DMS153 treated with DMSO at 0.1 percent for 48 hours (cell line): Measurements from ENCODE around the gene EXD3.
A peak's percentile ranks its signal among the peaks of the same experiment; 100 is the strongest.
"Not testable (repeated sequence)": the region's sequence is repeated elsewhere in the genome, so short reads cannot be mapped to it uniquely, and the experiment has no call there.

Experiments used
- DNase-seq: peaks from one replicate; lab custom pipeline; 2025; ENCODE audit not compliant: unreplicated experiment; lab: John Stamatoyannopoulos, UW

Gene EXD3

DNA sequence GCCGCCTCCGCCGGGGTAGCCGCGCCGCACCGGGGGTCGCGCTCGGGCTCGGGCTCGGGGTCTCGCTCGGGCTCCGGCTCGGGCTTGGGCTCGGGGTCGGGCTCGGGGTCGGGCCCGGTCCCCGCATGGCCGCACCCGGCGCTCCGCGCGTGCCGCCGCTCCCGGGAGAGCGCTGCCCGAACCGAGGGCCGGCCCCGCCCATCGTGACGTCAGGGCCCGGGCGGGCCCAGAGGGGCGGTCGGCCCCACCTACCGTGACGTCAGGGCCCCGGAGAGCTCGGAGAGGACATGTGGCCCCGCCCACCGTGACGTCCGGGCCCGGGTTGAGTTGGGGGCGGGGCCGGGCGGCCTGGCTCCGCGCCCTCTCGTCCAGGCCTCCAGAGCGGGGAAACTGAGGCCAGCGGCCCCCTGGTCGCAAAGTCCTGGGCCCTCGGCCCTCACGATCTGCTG is 36.2 kb upstream of the EXD3 start, which contains the start of gene NSMF:
NSMF (minus strand) TSS at position 183 of the 449 bp plus-strand sequence. CDS start 232 bp downstream, outside the sequence.
- peak; percentile 87 for DNase-seq

DNA sequence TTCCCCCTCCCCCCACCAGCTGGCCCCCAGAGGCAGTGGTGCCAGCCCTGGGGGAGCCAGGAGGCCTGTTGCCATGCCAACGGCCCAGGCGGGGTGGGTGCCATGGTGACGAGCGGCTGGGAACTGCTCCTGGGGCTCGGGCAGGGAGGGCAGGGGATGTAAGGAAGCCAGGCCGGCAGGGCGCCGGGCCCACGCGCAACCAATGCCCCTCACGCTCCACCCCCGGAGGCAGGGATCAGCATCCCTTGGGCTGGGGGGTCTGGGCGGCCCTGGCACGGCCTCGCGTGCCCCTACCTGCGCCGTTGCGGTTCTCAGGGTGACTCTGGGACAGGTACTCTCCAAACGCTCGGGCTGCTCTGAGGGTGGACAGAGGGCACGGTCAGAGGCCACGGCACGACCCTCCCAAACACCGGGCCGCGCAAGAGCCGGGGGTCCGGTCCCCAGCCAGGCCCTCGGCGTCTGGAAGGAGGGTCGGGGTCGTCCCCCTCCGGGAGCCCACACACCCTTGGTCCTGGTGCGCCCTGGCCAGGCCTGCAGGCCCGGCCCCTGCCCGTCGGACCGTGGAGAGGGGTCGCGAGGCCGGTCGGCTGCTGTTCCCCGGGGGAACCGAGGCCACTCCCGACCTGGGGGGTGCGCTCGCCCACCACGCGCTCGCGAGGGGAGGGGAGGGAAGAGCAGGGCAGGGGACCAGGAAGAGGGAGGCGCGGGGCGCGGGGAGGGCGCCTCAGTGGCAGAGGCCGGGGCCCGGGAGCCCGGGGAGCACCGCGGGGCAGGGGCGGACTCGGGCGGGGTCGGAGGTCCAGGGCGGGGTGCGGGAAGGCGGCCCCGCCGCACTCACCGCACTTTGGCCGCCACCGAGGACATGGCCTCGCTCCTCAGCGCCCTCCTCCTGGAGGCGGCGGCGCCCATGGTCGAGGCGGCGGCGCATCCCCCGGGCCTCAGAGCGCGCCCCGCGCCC is 35.5 kb upstream of the EXD3 start:
- no peak for DNase-seq

DNA sequence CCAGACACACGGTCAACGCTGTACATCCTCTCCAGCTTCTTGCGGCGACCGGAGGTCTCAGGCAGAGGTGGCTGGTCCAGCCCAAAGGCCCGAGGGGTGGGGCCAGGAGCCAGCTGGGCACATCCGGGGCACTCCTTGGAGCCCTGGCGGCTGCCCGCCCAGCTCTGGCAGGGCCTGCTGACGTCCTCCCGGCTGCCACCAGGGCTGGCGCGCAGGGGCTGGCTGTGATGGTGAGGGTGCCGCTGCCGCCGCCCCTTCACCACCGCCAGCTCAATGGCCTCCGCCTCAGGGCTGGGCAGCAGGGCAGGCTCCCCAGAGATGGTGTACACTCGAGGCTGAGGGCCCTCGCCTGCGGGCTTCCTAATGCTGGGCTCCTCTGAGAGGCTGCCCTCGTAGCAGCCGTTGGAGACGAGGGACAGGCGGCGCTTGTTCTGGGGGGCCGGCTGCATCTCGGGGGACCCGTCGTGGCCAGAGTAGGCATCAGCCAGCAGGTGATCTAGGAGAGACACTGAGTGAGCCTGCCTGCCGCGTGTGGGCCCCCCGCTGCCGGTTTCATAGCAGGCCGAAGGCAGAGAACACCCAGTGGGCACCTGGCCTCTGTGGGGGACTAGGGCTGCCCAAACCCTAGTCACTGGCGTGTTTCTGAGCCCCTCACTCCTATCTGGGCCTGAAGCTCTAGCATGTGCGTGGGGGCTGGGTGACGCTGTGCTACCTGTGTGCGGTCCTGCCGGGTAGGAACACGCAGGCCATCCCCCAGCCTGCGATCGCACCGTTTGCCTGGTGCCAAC is 34.6 kb upstream of the EXD3 start:
- DNase-seq, result no peak

DNA sequence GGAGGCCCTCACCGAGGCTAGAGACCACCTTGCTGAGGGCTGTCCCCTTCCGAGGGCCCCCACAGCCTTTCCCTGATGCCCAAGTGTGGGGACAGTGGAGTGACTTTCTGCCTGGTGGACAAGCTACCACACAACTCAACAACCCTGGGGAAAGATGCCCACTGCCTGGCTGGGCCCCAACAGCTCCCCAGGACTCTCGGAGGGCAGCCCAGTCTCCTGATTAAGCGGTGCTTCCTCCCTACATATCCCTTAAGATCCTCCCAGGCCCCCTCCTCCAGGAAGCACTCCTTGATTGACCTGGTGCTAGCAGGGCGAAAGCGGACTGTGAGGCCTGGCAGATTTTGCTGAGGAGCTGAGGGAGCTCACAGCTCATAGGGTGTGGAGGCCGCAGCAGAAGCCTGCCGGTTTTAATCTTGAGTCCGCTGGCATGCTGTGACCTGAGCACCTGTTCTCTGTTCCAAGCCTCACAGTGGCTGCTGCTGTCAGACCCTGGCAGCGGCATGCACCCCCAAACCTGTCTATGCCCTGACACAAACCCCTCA is 34.0 kb upstream of the EXD3 start:
- DNase-seq, result no peak

DNA sequence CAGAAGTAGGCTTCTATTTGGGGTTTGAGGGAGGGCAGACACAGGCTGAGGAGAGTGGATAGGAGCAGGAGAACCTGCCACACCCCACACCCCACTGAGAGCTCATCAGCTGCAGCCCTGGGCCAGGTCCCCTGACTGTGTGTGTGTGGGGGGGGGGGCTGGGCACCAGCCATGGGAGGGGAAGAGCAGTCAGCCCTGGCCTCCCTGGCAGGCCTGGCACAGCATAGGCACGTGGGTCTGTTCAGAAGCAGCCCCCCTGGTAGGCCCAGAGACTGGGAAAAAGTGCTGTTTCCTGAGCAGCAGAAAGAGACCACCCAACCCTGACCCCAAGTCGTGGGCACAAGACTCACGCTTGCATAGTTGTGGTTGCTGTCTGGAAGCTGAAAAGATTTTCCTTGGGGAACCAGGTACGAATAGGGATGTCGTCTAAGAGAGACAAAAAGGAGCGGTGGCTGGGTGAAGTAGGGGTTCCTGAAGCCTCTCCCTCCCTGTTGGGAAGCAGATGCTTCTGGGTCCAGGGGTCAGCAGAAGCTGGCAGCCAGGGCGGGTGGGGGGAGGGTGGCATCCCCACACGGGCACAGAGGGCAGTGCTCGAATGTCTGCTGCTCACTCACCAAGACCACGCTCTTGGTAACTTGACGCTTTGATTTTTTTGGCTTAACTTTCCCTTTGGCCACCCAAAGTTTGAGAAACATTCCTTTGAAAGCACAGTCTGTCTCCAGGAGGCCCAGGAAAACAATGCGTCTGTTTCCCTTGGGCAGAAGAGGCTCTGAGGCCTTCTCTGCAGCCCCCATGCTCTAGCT is 33.3 kb upstream of the EXD3 start:
- no peak for DNase-seq

DNA sequence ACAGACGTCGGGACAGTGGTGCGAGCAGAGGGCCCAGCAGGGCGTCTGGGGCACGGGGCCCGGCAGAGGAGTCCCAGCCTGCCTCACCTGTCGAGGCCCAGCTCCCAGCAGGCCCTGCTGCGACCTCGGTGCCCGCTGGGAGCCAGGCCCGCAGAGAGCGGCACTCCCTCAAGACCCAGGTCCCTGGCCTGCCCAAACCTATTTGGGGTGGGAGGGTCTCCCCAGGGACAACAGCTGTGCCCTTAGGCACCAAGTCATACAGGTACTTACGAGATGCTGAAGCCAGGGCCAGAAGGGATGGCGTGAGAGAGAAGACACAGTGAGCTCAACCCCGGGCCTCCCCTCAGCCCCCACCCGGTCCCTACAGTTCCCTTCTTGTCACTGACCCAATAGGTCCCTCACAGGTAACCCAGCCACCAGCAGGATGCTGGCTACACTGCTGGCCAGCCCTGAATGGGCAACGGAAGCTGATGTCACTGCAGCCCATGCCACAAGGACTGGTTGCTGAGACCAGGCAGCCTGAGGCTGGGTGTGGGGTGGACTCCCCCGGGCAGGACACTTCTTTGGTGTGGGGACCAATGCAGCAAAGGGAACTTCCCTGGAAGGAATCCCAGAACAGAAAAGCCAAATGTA is 32.5 kb upstream of the EXD3 start:
- DNase-seq, result no peak

DNA sequence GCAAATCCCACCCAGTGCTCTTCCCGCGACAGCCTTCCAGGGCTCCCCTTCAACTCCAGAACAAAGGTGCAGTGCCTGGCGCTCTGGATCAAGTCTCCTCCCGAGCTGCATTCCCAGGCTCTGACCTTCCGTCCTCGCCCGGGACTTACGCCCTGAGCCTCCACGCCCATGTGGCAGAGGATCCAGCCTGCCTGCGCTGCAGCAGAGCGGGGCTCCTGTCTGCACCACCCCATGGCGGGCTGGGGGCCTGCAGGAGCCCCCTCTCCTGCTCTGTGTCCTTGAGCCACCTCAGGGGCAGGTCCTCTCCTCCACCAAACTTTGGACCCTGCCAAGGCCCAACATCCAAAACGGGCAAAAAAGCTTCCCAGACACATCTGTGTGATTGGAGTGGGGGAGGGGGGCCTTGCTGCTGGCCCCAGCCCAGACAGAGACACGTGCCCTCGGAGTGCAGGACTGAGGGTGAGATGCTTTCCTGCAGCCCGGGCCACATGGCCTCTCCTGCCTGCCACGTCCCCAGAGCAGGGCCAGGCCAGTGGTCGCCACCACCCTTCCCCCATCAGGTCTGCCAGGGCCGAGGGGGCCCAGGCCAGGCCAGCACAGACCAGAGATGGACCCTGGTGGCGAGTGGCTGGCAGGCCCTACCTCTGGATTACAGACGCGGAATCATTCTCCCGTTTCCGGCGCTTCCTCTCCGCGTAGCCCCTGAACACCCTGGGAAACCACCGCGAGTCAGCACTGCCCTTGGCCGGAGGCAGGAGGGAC is 31.8 kb upstream of the EXD3 start:
- DNase-seq, result no peak

DNA sequence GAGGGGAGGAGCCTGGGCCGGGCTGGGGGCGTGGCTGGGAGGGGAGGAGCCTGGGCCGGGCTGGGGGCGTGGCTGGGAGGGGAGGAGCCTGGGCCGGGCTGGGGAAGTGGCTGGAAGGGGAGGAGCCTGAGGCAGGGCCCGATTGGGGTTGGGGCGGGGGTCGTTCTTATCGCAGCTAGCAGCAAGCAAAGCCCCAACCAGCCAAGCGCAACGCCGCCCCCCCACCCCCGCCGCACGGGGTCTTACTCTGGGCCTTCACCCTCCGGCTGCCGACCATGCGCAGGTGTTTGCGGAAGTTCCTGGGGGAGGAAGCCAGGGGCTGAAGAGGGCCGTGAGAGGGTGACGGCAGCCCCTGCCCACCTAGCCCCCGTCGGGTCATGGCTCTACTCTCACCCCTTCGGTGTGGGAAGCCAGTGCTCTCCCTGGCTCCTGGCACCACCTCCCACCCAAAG is 31.2 kb upstream of the EXD3 start:
- no peak for DNase-seq

DNA sequence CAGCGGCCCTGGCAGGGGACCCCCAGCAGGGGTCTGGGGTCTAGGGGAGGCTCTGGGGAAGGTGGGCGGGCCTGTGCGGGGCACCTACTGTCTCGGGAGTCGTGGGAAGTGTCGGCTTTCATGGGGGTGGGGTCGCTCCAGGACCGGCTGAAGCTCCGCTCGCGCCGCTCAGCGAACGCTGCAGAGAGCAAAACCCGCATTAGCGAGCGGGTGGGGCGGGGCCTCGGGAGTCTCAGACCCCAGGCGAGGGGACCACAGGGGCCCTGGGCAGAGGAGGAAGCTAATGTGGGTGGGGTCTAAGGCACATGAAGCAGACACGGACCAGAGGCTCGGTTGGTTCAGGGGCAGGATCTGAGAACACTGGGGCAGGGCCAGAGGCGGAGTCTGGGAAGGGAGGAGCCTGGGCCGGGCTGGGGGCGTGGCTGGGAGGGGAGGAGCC is 30.7 kb upstream of the EXD3 start:
- no peak for DNase-seq

DNA sequence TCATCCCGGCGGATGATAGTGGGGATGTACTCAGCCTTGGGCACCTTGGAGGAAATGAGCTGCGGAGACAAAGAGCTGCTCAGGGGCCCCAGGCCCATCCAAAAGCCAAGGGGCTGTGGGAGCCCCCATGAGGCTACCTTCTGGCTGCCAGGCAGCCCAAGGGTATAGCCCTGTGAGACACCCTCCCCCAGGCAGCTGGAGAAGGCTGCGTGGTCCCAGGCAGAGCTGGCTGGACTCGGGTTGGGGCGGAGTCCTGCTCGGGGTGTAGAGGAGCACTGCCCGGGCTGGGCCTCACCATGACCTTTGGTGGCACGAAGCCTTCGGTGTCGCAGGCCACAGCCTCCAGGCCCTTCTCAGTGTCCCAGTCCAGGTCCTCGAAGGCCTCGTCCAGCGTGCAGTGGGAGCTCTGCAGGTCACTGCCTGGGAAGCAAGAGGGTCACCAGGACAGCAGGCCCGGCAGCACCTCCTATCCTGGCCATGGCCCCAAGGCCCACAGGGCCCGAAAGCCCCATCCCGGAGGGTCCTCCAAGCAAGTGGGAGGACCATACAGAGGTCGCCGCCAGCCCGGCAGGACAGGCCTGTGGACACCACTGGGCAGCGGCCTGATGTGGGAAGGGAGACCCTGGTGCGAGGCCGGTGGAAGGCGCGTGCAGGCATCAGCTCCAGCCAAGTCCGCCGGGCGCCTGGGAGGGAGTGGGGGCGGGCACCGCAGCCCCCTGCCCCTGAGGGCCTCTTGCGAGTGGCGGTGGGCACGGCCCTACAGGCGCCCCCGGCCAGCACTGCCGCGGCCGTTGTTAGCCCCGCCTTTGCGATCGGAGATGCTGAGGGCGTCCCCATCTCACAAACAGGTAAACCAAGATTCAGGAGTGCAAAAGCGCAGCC is 30.0 kb upstream of the EXD3 start:
- DNase-seq, result no peak

DNA sequence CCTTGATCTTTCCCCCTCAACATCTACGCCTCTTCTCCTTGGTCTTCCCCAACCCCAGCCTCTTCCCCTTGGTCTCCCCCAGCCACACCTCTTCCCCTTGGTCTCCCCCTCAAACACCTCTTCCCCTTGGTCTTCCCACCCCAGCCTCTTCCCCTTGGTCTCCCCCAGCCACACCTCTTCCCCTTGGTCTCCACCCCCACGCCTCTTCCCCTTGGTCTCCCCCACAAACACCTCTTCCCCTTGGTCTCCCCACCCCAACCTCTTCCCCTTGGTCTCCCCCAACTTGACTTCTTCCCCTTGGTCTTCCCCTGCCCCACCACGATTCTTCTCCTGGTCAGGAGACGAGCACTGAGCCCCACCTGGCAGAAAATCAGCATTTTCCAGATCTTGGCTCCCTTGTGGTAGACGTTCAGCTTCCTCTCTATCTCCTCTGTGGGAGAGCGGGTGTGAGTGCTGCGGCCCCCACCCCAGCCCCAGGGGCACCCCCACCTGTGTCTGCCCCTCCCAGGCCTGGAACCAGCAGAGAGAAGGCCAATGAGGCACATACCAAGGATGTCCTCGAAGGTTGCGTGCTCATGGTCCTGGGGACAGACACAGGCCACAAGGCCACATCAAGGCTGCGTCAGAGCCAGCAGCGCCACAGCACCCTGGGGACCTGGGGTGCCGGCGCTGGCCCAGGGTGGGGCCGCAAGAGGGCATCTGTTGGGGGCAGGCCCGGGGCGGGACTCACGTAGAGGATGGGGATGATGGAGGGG is 29.2 kb upstream of the EXD3 start:
- no peak for DNase-seq

DNA sequence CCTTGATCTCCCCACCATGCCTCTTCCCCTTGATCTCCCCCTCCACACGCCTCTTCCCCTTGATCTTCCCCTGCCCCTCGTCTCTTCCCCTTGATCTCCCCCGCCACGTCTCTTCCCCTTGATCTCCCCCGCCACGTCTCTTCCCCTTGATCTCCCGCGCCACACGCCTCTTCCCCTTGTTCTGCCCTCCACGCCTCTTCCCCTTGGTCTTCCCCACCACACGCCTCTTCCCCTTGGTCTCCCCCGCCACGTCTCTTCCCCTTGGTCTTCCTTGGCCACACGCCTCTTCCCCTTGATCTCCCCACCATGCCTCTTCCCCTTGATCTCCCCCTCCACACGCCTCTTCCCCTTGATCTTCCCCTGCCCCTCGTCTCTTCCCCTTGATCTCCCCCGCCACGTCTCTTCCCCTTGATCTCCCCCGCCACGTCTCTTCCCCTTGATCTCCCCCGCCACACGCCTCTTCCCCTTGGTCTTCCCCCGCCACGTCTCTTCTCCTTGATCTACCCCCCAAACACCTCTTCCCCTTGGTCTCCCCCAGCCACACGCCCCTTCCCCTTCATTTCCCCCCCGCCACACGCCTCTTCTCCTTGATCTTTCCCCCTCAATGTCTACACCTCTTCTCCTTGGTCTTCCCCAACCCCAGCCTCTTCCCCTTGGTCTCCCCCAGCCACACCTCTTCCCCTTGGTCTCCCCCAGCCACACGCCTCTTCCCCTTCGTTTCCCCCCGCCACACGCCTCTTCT is 28.5 kb upstream of the EXD3 start:
- not testable (repeated sequence) for DNase-seq

DNA sequence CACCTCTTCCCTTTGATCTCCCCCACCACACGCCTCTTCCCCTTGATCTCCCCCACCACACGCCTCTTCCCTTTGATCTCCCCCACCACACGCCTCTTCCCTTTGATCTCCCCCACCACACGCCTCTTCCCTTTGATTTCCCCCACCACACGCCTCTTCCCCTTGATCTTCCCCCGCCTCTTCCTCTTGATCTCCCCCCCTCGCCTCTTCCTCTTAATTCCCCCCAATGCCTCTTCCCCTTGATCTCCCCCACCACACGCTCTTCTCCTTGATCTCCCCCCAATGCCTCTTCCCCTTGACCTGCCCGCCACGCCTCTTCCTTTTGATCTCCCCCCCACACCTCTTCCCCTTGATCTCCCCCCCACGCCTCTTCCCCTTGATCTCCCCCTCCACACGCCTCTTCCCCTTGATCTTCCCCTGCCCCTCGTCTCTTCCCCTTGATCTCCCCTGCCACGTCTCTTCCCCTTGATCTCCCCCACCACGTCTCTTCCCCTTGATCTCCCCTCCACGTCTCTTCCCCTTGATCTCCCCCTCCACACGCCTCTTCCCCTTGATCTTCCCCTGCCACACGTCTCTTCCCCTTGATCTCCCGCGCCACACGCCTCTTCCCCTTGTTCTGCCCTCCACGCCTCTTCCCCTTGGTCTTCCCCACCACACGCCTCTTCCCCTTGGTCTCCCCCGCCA is 27.7 kb upstream of the EXD3 start:
- not testable (repeated sequence) for DNase-seq

DNA sequence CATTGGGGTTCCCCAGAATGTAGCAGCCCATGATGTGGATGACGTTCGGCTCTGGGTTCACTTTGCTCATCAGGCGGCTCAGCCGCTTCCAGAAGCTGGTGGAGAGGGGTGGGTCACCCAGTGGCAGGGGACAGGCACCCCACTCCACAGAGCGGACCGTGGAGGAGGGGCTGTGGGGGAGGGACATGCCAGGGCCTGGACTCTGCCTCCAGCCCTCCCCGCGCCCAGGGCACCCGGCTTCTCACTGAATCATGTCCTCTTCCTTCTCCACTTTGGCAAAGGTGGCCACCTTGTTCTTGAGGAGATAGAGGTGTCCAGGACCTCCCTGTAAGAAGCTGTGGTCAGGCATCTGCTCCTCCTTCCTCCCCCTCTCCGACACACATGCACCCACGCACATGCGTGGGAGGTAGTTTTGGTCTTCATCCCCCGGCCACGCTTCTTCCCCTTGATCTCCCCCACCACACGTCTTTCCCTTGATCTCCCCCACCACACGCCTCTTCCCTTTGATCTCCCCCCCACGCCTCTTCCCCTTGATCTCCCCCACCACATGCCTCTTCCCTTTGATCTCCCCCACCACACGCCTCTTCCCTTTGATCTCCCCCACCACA is 27.1 kb upstream of the EXD3 start:
- DNase-seq, result no peak

DNA sequence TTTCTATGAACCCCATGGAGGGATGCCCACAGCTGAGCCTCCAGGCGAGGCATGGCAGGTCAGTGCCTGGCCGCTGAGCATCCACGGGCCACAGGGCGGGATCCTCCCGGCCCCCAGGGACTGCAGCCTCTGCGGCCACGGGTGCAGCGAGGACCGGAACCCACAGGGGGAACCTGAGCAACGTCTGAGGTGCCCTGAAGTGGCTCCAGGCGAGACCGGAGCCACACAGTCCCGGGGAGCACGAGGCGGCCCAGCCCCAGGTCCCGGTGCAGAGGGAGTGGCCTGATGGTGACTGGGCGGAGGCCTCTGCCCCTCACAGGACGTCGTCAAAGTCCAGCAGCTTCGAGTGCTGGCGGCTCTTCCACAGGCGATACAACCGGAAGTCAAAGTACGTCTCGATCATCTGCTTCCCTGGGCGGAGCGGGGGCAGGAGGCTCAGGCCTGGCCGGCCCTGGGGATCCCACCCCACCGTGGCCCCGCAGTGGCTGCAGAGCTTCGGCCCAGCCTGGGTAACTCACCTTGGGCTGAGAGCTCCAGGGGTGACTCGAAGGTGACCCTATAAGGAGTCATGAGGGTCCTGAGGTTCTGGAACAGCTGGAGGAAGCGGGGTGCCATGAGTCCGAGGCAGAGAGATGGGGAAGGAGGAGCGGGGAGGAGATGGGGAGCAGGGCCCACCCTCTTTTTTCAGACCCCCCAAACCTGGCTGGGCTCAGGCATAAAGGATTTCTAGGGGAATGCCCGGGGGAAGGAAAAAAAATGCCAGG is 26.3 kb upstream of the EXD3 start:
- DNase-seq, result no peak
